Neural progenitor cell (in vitro differentiated cells): ENCODE measurements around the gene MRM2.

Experiments
- CTCF ChIP-seq: fragments of 200-600 bp; sonication (generic); IDR thresholded peaks from 2 replicates; pipeline ENCODE4 v1.5.1; 2017; ENCODE audit warnings: antibody characterized with exemption, mild to moderate bottlenecking
- EZH2 ChIP-seq: fragments of 200-600 bp; sonication (generic); IDR thresholded peaks from 2 replicates; pipeline ENCODE4 v1.6.1; 2017; ENCODE audit warnings: antibody characterized with exemption, mild to moderate bottlenecking, moderate library complexity

GRCh38 chr7:2278026-2278425 lies 36.0 kb upstream of the MRM2 start:
- TF ChIP-seq CTCF (no peak), EZH2 (no peak)
